Hippocampal formation (tissue), 2 donors: ENCODE measurements around the gene STARD3NL.
"Not testable (repeated sequence)": the region's sequence is repeated elsewhere in the genome, so short reads cannot be mapped to it uniquely, and the experiment has no call there.

Source experiments
- DNase-seq, 2 donors: peaks; one replicate each; lab custom pipeline; 2025; lab: John Stamatoyannopoulos, UW

Gene STARD3NL, protein sequence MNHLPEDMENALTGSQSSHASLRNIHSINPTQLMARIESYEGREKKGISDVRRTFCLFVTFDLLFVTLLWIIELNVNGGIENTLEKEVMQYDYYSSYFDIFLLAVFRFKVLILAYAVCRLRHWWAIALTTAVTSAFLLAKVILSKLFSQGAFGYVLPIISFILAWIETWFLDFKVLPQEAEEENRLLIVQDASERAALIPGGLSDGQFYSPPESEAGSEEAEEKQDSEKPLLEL

DNA sequence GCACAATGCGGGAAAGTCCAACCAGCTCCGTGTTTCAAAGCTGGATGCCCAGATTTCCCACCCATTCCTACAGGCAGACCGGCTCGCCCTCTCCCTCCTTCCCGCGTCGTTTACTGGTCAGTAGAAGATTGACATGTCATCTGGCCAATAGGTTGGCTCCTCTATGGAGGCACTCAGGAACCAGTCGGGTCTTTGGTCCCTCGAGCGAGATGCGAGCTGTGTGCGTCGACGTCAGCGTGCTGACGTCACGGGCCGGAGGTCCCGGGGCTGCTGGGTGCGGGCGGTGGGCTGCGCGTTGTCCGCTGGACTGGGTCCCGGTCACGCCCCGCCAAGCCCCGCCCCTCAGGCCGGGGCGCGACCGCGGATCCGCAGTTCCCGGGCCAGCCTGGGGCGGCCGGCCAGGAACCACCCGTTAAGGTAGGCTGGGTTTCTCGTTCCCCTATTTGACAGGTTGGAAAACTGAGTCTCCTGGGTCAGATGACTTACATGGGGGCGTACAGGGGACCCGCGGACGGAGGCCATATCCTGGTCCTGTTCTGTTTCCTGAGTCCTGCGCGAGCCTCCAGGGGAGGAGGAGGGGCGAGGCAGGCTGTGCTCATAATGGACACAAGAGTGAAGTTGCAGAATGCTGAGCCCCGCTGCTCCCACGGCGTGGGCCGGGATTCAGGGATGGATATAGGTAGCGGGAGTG is at the start of gene STARD3NL:
STARD3NL (plus strand) TSS at position 242 of the 691 bp plus-strand sequence. CDS start 29,260 bp downstream, outside the sequence.
- DNase-seq, result peak; percentile 95 to 98

GRCh38 chr7:38129162-38129561 is 48.9 kb upstream of the STARD3NL start:
- DNase-seq, result no peak

DNA sequence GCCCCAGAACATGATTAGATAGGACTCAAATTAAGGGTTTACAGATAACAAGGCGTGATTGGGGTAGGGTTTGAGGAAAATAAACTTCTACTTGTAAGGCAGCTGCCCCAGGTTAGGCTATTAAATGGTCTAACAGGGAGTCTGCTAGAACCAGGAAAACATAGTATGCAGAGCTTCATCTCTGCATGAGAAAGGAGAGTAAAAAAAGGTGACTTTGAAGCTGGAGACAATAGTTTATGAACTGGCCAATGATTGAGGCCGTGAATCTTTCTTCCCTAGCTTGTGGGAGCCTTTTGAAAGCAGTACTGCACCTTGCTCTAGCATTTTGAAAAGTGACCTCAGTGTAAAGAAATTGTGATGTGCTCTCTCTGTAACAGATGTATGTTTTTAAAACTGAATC is 48.5 kb upstream of the STARD3NL start:
- DNase-seq, result no peak

- DNase-seq, result no peak
Measured at GRCh38 chr7:38138171-38138570, 39.9 kb upstream of the STARD3NL start.

GRCh38 chr7:38141187-38141586 is 36.9 kb upstream of the STARD3NL start:
- DNase-seq, result no peak

DNA sequence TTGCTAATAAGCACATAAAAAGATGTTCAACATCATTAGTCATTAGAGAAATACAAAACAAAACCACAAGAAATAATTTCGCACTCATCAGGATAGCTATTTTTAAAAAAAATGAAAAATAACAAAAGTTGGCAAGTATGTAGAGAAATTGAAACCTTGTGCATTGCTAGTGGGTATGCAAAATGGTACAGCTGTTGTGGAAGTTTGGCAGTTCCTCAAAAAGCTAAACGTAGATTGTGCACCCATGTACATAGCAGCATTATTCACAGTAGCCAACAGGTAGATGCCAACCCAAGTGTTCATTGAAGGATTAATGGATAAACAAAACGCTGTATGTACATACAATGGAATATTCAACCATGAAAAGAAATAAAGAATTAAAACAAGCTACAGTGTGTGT is 35.3 kb upstream of the STARD3NL start:
- no peak for DNase-seq

GRCh38 chr7:38147005-38147404 is 31.0 kb upstream of the STARD3NL start:
- DNase-seq, result no peak

GRCh38 chr7:38151556-38151955 is 26.5 kb upstream of the STARD3NL start:
- no peak for DNase-seq

GRCh38 chr7:38153515-38153914 is 24.5 kb upstream of the STARD3NL start:
- no peak for DNase-seq

DNA sequence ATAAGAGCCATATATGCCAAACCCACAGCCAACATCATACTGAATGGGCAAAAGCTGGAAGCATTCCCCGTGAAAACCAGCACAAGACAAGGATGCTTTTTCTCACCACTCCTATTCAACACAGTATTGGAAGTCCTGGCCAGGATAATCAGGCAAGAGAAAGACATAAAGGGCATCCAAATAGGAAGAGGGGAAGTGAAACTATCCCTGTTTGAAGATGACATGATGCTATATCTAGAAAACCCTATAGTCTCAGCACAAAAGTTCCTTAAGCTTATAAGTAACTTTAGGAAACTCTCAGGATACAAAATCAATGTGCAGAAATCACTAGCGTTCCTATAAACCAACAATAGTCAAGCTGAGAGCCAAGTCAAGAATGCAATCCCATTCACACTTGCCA is 23.8 kb upstream of the STARD3NL start:
- no peak for DNase-seq

DNA sequence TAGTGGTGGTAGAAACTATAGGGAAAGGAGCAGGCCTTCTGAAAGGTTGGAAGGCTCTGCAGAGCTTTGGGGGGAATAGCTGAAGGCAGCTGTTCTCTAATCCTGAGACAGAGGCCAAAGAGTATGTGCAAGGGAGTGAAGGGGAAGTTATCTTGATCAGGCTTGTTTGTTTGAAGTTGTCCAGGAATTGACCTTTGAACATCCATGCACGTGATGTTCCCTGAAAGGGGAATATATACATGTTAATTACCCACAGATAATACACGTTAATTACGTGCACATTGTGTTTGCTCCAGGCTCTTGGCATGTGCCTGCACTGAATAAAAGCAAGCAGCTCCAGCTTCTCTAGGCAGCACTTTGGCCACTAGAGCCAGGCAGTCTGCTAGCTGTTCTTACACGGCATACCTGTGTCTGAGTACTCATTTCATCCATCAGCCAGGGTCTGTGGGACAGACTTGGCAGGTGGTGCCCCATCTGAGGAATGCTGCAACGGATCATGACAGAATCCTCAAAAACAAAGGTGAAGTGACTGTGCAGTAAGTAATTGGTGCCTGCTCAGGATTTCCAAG is 18.0 kb upstream of the STARD3NL start:
- no peak for DNase-seq

- DNase-seq, result no peak
Measured at GRCh38 chr7:38162036-38162435, 16.0 kb upstream of the STARD3NL start.

GRCh38 chr7:38163671-38164070 is 14.4 kb upstream of the STARD3NL start:
- no peak for DNase-seq

- no peak for DNase-seq
Measured at GRCh38 chr7:38168890-38169570, 9.0 kb upstream of the STARD3NL start.

GRCh38 chr7:38169847-38170246 is 8.2 kb upstream of the STARD3NL start:
- DNase-seq, result no peak

DNA sequence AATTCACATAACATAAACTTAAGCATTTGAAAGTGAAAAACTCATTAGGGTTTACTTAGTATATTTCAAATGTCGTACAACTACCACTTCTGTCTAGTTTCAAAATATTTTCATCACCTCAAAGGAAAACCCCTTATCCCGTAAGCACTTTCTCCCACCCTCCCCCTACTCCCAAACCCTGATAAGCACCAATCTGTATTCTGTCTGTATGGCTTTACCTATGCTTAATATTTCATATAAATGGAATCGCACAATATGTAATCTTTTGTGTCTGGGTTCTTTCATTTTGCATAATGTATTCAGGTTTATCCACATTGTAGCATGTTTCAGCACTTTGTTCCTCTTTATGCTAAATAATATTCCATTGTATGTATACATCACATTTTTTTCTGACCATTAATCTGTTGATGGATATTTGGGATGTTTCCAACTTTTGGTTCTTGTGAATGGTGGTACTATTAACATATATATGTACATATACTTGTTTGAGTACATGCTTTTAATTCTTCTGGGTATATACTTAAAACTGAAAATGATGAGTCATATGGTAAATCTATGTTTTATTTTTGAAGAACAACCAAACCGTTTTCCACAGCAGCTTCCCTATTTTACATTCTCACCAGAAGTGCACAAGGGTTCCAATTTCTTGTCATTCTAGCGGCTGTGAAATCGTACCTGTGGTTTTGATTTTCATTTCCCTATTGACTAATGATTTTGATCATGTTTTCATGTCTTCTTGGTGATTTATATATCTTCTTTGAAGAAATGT is 6.2 kb upstream of the STARD3NL start:
- no peak for DNase-seq

DNA sequence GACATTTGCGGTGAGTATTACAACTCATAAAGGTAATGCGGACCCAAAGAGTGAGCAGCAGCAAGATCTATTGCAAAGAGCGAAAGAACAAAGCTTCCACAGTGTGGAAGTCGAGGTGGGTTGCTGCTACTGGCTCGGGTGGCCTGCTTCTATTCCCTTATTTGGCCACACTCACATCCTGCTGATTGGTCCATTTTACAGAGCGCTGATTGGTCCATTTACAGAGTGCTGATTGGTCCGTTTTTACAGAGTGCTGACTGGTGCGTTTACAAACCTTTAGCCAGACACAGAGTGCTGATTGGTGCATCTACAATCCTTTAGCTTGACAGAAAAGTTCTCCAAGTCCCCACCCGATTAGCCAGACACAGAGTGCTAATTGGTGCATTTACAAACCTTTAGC is 2.5 kb upstream of the STARD3NL start:
- not testable (repeated sequence) for DNase-seq

DNA sequence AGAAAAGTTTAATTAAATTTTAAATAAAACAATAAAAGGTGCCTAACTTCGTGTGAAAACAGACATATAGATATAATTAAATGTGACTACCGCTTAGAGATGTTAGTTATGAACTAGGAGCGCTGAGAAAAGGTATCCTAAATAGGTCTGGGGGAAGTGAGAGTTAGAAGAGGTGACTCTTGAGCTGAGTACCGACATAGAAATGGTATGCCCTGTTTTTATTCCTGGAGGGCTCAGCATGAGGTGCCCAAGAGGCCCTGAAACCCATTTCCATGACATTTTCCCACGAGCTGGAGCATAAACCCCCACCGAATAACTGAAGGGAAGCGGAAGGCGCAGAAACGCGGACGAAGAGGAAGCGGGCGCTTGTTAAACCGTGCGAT is 433 bp upstream of the STARD3NL start:
- DNase-seq, result no peak

GRCh38 chr7:38178695-38179344 is 775 bp downstream of the STARD3NL start:
- DNase-seq, result peak in 1 of 2 donors; percentile 17

DNA sequence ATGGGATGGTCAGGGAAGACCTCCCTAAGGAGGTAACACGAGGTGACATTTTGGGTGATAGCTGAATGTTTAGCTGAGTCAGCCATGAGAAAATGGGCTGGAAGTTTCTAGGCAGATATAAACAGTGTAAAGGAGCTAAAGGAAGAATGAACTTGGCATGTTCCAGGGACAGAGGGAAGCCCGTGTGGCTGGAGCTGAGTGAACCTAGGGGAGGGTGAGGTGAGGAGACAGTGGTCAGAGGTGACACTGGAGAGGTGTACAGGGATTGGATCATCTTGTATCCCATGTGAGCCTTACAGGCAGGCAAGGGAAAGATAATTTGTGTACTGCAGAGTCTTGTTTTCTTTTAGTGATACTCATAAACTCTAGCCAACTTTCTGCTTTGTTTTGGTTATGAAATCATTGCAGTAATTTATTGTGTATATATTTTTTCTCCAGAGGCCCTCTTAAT is 1.8 kb downstream of the STARD3NL start:
- no peak for DNase-seq

DNA sequence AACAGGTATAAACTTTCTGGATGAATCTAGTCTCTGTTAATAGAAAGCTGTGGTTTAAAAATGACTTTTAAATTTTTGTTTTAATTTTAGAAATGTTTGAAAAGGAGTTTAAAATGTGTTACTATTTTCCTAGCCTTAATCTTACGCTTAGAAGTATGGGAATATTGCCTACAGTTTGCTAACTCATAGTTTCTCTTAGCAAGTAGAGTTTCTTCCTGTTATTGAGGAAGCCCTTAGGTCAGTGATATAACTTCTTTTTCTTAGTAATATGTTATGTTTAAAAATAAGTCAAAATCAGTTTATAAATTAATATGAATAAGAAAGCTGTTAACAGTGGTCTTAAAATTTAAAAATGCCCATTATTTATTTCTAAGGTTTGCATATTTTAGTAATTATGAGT is 3.1 kb downstream of the STARD3NL start:
- DNase-seq, result no peak
